Renal cortex interstitium (tissue), 11 donors: ENCODE results near the gene DPYSL5. TPM values are rescaled to one million over a fixed set of nuclear protein-coding genes. Genes with fewer than 3 reads are reported as not detected.

Source experiments
- DNase-seq, 11 donors: peaks; one replicate each; pipeline ENCODE4 v3.0.0-alpha.2; 2013; ENCODE audit warnings: low read depth in 9 of 11, low spot score in 4 of 11; ENCODE audit errors: extremely low read depth in 1 of 11
- polyA plus RNA-seq, 3 donors: library from polyadenylated mRNA; unstranded; fragments of 120-200 nt; gene quantifications; one replicate each; pipeline ENCODE4 v1.2.1, GENCODE V29; 2013; ENCODE audit not compliant: insufficient read length in 3 of 3

Gene DPYSL5
- polyA plus RNA-seq, 3 donors: 4.4 to 8.6 (median 8.5) TPM

GRCh38 chr2:26822877-26823276, 25.1 kb upstream of the DPYSL5 start:
- no peak for DNase-seq

- peak in 2 of 11 donors; percentile 42 to 49 for DNase-seq
These were observed 9.6 kb upstream of the DPYSL5 start for GRCh38 chr2:26838121-26838906.

GRCh38 chr2:26840937-26841610, 6.9 kb upstream of the DPYSL5 start:
- no peak for DNase-seq

GRCh38 chr2:26843041-26843440, 4.9 kb upstream of the DPYSL5 start:
- DNase-seq: no peak

GRCh38 chr2:26845021-26845420, 2.9 kb upstream of the DPYSL5 start:
- DNase-seq: no peak

- peak in 8 of 11 donors; percentile 37 to 63 (median 60) for DNase-seq
These were observed 1.3 kb upstream of the DPYSL5 start for GRCh38 chr2:26846334-26847306.

GRCh38 chr2:26847307-26847654, 651 bp upstream of the DPYSL5 start:
- no peak for DNase-seq

GRCh38 chr2:26848336-26849055, 564 bp downstream of the DPYSL5 start:
- DNase-seq: no peak

GRCh38 chr2:26849056-26849999, 1.4 kb downstream of the DPYSL5 start:
- no peak for DNase-seq

DNA sequence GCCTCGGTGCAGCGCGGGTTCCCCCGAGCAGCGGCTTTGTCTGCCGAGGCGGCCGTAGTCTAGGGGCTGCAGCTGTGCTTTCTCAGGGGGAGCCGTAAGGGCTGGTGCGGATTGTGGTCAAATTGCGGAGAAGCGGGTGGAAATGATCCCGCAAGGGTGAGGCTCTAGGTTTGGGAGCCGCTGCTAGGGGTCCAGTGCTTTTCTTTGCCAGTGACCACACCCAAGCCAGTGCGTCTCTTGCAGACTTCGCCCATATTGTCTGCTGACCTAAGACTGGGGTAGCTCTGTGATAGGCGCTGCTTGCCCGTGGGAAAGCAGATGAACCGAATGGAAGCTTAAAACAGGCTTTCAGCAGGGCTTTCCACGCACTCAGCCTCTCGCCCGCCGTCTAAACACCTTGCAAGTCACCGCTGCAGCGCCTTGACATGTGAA, 2.1 kb downstream of the DPYSL5 start:
- no peak for DNase-seq

GRCh38 chr2:26850505-26850904, 2.6 kb downstream of the DPYSL5 start:
- DNase-seq: no peak

DNA sequence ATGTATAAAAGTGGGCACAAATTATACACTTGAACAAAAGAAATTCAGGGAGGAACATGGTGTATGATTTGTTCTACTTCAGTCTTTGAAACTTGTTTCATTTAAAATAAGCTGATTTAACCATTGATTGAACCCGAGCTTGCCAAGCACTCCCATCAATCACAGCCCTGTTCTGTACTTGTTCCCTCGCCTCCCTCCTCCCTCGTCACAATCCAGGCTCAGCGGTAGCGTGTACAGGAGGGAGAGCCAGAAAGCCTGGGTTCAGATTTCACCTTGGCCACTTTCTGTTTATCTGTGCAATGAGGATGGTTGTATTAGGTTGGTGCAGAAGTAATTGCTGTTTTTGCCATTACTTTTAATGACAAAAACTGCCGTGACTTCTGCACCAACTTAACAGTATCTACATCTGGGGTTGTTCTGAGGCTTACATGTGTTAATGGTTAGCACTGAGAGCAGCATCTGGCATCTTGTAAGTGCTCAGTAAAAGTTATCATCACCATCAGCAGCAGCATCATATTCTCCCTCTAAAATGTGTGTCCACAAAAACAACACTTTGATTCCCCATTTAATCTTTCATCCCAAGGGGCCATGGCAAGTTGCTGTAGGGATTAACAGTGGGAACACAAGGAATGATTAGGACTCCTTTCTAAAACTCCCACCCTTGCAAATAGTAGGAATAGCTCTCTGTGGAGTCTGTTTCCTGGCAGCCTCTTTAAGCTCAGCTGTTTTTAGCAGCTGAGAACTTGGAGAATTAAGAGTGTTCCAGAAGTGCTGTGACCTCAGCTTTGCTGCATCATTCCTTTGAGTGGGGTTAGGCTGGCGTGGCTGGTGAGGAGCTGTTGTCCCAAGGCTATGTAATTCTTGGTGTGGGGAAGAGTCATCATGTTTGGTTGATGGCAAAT, 4.7 kb downstream of the DPYSL5 start:
- DNase-seq: no peak

DNA sequence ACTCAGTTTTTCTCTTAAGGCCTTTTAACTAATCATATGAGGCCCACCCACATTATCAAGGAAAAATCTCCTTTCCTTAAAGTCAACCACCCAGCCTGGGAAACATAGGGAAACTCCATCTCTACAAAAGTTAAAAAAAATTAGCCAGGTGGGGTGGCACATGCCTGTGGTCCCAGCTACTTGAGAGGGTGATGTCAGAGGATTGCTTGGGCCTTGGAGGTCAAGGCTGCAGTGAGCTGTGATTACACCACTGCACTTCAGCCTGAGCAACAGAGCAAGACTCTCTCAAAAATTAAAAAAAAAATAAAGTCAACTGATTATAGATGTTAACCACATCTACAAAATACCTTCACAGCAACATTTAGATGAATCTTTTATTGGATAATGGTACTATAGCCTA, 5.8 kb downstream of the DPYSL5 start:
- DNase-seq: no peak

DNA sequence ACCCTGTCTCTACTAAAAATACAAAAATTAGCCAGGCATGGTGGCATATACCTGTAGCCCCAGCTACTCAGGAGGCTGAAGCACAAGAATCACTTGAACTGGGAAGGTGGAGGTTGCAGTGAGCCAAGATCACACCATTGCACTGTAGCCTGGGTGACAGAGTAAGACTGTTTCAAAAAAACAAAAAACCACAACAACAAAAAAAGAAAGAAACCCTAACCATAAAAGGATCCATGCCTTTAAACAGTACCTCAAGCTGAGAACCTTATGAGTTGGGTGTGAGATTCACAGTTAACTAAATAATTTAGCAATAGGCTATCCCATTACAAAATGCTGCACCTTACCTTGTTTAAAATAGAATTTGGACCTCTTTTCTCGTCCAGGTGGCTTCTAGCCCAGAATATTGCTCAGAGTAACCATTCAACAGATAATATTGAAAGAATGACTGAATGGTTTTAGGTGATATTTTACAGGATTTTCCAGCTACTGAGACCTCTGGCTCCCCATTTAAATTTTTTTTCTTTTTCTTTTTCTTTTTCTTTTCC, 6.4 kb downstream of the DPYSL5 start:
- no peak for DNase-seq

GRCh38 chr2:26855466-26855865, 7.5 kb downstream of the DPYSL5 start:
- no peak for DNase-seq

GRCh38 chr2:26859622-26860021, 11.7 kb downstream of the DPYSL5 start:
- DNase-seq: no peak
